WTC11 (cell line): ENCODE data around the gene BZW2. TPM values are rescaled to one million over a fixed set of nuclear protein-coding genes. Genes with fewer than 3 reads are reported as not detected.

Experiments
- ATAC-seq: fragments of 200-7000 bp; cut with Tn5 transposase; 2 replicates; pipeline ENCODE4 v1.10.0; 2021; ENCODE audit warnings: mild to moderate bottlenecking, moderate library complexity
- CTCF ChIA-PET: fragments of 300-600 bp; sonication (Branson Sonifier 250); formaldehyde crosslinking; loops from one replicate; lab custom pipeline; 2021; ENCODE audit warnings: antibody characterized with exemption; lab: Charles Lee
- POLR2A ChIA-PET: fragments of 350-600 bp; sonication (Branson Sonifier 250); formaldehyde crosslinking; loops from one replicate; lab custom pipeline; 2021; ENCODE audit warnings: antibody characterized with exemption; lab: Charles Lee
- DNase-seq: peaks from one replicate; pipeline ENCODE4 v3.0.0; 2021; ENCODE audit warnings: low spot score
- H3K27ac Mint-ChIP-seq: 2 replicates; pipeline ENCODE4 v1.8.0; 2021; ENCODE audit warnings: mixed read lengths
- H3K27me3 Mint-ChIP-seq: 2 replicates; pipeline ENCODE4 v1.8.0; 2021; ENCODE audit warnings: low read depth, mild to moderate bottlenecking, moderate library complexity, mixed read lengths
- H3K36me3 Mint-ChIP-seq: 2 replicates; pipeline ENCODE4 v1.8.0; 2021; ENCODE audit warnings: mixed read lengths
- H3K4me1 Mint-ChIP-seq: 2 replicates; pipeline ENCODE4 v1.8.0; 2022; ENCODE audit warnings: mixed read lengths
- H3K4me3 Mint-ChIP-seq: 2 replicates; pipeline ENCODE4 v1.8.0; 2021; ENCODE audit warnings: mild to moderate bottlenecking, moderate library complexity, mixed read lengths
- H3K9me3 Mint-ChIP-seq: 2 replicates; pipeline ENCODE4 v1.8.0; 2021; ENCODE audit warnings: mixed read lengths
- AR ChIP-seq: fragments of 250-450 bp; sonication (Bioruptor Pico); IDR thresholded peaks from 2 replicates; pipeline ENCODE4 v1.9.0; 2021; ENCODE audit warnings: mild to moderate bottlenecking
- ATF2 ChIP-seq: sonication (generic); formaldehyde crosslinking; IDR thresholded peaks from 2 replicates; pipeline ENCODE4 v1.8.1; 2022; ENCODE audit warnings: low read depth, missing genetic modification reagents, borderline replicate concordance
- CBFB ChIP-seq: sonication (generic); formaldehyde crosslinking; IDR thresholded peaks from 2 replicates; pipeline ENCODE4 v1.8.1; 2022; ENCODE audit warnings: mild to moderate bottlenecking, low read depth, missing genetic modification reagents
- CDX4 ChIP-seq: fragments of 250-450 bp; sonication (Bioruptor Pico); IDR thresholded peaks from 2 replicates; pipeline ENCODE4 v1.9.0; 2021; ENCODE audit warnings: moderate library complexity, mild to moderate bottlenecking, inconsistent platforms, borderline replicate concordance
- E2F5 ChIP-seq: sonication (generic); formaldehyde crosslinking; IDR thresholded peaks from 2 replicates; pipeline ENCODE4 v1.8.1; 2022; ENCODE audit warnings: mild to moderate bottlenecking, moderate library complexity, missing genetic modification reagents
- ERG ChIP-seq: fragments of 250-450 bp; sonication (Bioruptor Pico); IDR thresholded peaks from 2 replicates; pipeline ENCODE4 v1.8.0; 2021; ENCODE audit warnings: mild to moderate bottlenecking
- FOXP4 ChIP-seq: sonication (generic); formaldehyde crosslinking; IDR thresholded peaks from 2 replicates; pipeline ENCODE4 v1.8.0; 2022; ENCODE audit warnings: mild to moderate bottlenecking, missing genetic modification reagents
- HMGXB4 ChIP-seq: sonication (generic); formaldehyde crosslinking; IDR thresholded peaks from 2 replicates; pipeline ENCODE4 v1.8.1; 2023; ENCODE audit warnings: mild to moderate bottlenecking, moderate library complexity, missing genetic modification reagents
- RORB ChIP-seq: fragments of 250-450 bp; sonication (Bioruptor Pico); IDR thresholded peaks from 2 replicates; pipeline ENCODE4 v1.9.0; 2021; ENCODE audit warnings: mild to moderate bottlenecking
- TCF7 ChIP-seq: sonication (generic); formaldehyde crosslinking; IDR thresholded peaks from 2 replicates; pipeline ENCODE4 v1.8.0; 2022; ENCODE audit warnings: mild to moderate bottlenecking, low read depth, missing genetic modification reagents, moderate library complexity
- USF1 ChIP-seq: sonication (generic); formaldehyde crosslinking; IDR thresholded peaks from 2 replicates; pipeline ENCODE4 v1.8.0; 2022; ENCODE audit warnings: mild to moderate bottlenecking, missing genetic modification reagents
- ZNF263 ChIP-seq: sonication (generic); formaldehyde crosslinking; IDR thresholded peaks from 2 replicates; pipeline ENCODE4 v1.8.1; 2022; ENCODE audit warnings: low read depth, mild to moderate bottlenecking, moderate library complexity, missing genetic modification reagents
- ZSCAN18 ChIP-seq: fragments of 250-450 bp; sonication (Bioruptor Pico); IDR thresholded peaks from 2 replicates; pipeline ENCODE4 v2.1.2; 2022; ENCODE audit warnings: mild to moderate bottlenecking, moderate library complexity
- total RNA-seq: library from RNA; stranded (reverse); gene quantifications from 3 replicates; pipeline ENCODE4 v1.2.3, GENCODE V29; 2021

The BZW2 gene
- total RNA-seq, 1 experiment from 2014 or later, result 105 TPM

- TF ChIP-seq CDX4 (CRISPR knock-in tag), result no peak
- no peak for TF ChIP-seq CBFB (CRISPR knock-in tag)
- no peak for TF ChIP-seq HMGXB4 (CRISPR knock-in tag)
- TF ChIP-seq USF1 (CRISPR knock-in tag), result no peak
- TF ChIP-seq E2F5 (CRISPR knock-in tag), result no peak
- TF ChIP-seq ATF2 (CRISPR knock-in tag), result no peak
- no peak for TF ChIP-seq AR (CRISPR knock-in tag)
- TF ChIP-seq ZSCAN18, result no peak
- no peak for TF ChIP-seq ERG
- TF ChIP-seq, all 79 proteins: peak for 0
Observed at GRCh38 chr7:16711730-16712129, 65.7 kb downstream of the BZW2 start (continued).

- Mint-ChIP-seq H3K27ac (no peak overlapping the region), H3K27me3 (no peaks in the 10 kb centered on the region), H3K4me3 (no peak overlapping the region), H3K36me3 (no peaks in the 10 kb centered on the region; the same call in 1 of the 2 replicates), H3K9me3 (no peaks in the 10 kb centered on the region), H3K4me1 (peaks cover 16% of the 10 kb centered on the region)
- POLR2A ChIA-PET, result no interaction called here
- CTCF ChIA-PET, result interaction anchor here (0.7 kb wide), 1 partner anchor 15 kb away, joined by 3 read pairs; no protein-coding TSS in a partner anchor
- TF ChIP-seq ZNF263 (CRISPR knock-in tag), result no peak
- no peak for TF ChIP-seq CBFB (CRISPR knock-in tag)
- no peak for TF ChIP-seq ATF2 (CRISPR knock-in tag)
- TF ChIP-seq TCF7 (CRISPR knock-in tag), result no peak
- no peak for TF ChIP-seq FOXP4 (CRISPR knock-in tag)
- TF ChIP-seq RORB (CRISPR knock-in tag), result no peak
- ATAC-seq, result no peak; the same call in 1 of the 2 replicates
- no peak for DNase-seq
Observed at GRCh38 chr7:16712916-16713315, 66.9 kb downstream of the BZW2 start.
